ENCODE results near the gene SLC35G1.

Gene SLC35G1

GRCh38 chr10:93867525-93867924, 26.3 kb upstream of the SLC35G1 start:
- H2BK120ac ChIP-seq (ENCODE audit: low read depth, low read length): no peak overlapping the region
- no peak overlapping the region for H3K4me2 ChIP-seq (ENCODE audit: insufficient read depth, low read length, poor library complexity, severe bottlenecking)
- H3K9ac ChIP-seq (ENCODE audit: low read depth, low read length, poor library complexity): no peak overlapping the region
- no peak overlapping the region for H2BK12ac ChIP-seq (ENCODE audit: low read length)
- DNase-seq (ENCODE audit: low spot score): no peak
- H2BK15ac ChIP-seq (ENCODE audit: low read length): no peak overlapping the region
- no peak overlapping the region for H3K14ac ChIP-seq (ENCODE audit: low read length)
- H3K4ac ChIP-seq (ENCODE audit: low read length): no peak overlapping the region
- no peaks in the 10 kb centered on the region for H3K9me3 ChIP-seq (replicated peaks in 1 of 2; ENCODE audit: control insufficient read depth in 2 of 2, insufficient read depth in 1 of 2, low read depth in 1 of 2, low read length in 2 of 2)
- H3K23ac ChIP-seq (ENCODE audit: low read depth, low read length, poor library complexity): no peak overlapping the region
- no peaks in the 10 kb centered on the region for H3K36me3 ChIP-seq (replicated peaks in 1 of 2; ENCODE audit: control insufficient read depth in 2 of 2, insufficient read depth in 2 of 2, low read length in 2 of 2)
- H2AK5ac ChIP-seq (ENCODE audit: low read depth, low read length): no peak overlapping the region
- no peaks in the 10 kb centered on the region for H3K4me1 ChIP-seq (ENCODE audit: control insufficient read depth in 2 of 2, insufficient read depth in 1 of 2, low read depth in 1 of 2, low read length in 2 of 2)
- no peaks in the 10 kb centered on the region for H3K79me1 ChIP-seq (ENCODE audit: low read depth, low read length)
- H3K18ac ChIP-seq (ENCODE audit: low read length): no peak overlapping the region
- peaks cover 0 to 6% (median 0%) of the 10 kb centered on the region in 3 experiments for H3K27me3 ChIP-seq (ENCODE audit: control insufficient read depth in 3 of 3, insufficient read depth in 3 of 3, low read depth in 1 of 3, low read length in 3 of 3)
- H3K4me3 ChIP-seq (ENCODE audit: low read length in 2 of 2): no peak overlapping the region
- WGBS, 2 donors (ENCODE audit: extremely low coverage in 2 of 2, insufficient read length in 2 of 2, insufficient replicate concordance in 1 of 2): no CpG with 5 or more reads among the region's 1 CpG
- no peak overlapping the region for H2AFZ ChIP-seq (ENCODE audit: low read length)
- no peak overlapping the region for H4K8ac ChIP-seq (ENCODE audit: low read depth, low read length)
- no peak overlapping the region for H2BK5ac ChIP-seq (ENCODE audit: low read length)
- H4K91ac ChIP-seq (ENCODE audit: low read depth, low read length, poor library complexity): no peak overlapping the region
- no peak overlapping the region for H3K27ac ChIP-seq (replicated peaks; ENCODE audit: low read length)

GRCh38 chr10:93871671-93872204, 22.0 kb upstream of the SLC35G1 start:
- H3K14ac ChIP-seq (ENCODE audit: low read length): no peak overlapping the region

GRCh38 chr10:93872375-93873158, 21.2 kb upstream of the SLC35G1 start:
- H2BK15ac ChIP-seq (ENCODE audit: low read length): no peak overlapping the region
- WGBS, 2 donors (ENCODE audit: extremely low coverage in 2 of 2, insufficient read length in 2 of 2, insufficient replicate concordance in 1 of 2): no CpG with 5 or more reads among the region's 2 CpGs
- peaks cover 0 to 3% of the 10 kb centered on the region in 2 donors for H3K4me1 ChIP-seq (ENCODE audit: control insufficient read depth in 2 of 2, insufficient read depth in 1 of 2, low read depth in 1 of 2, low read length in 2 of 2)
- H2AFZ ChIP-seq (ENCODE audit: low read length): no peak overlapping the region
- H3K27ac ChIP-seq (replicated peaks; ENCODE audit: low read length): no peak overlapping the region
- H3K79me1 ChIP-seq (ENCODE audit: low read depth, low read length): no peaks in the 10 kb centered on the region
- H3K9ac ChIP-seq (ENCODE audit: low read depth, low read length, poor library complexity): no peak overlapping the region
- no peaks in the 10 kb centered on the region for H3K36me3 ChIP-seq (replicated peaks in 1 of 2; ENCODE audit: control insufficient read depth in 2 of 2, insufficient read depth in 2 of 2, low read length in 2 of 2)
- H3K4me3 ChIP-seq (ENCODE audit: low read length in 2 of 2): no peak overlapping the region
- no peak overlapping the region for H3K23ac ChIP-seq (ENCODE audit: low read depth, low read length, poor library complexity)
- H2BK120ac ChIP-seq (ENCODE audit: low read depth, low read length): no peak overlapping the region
- no peak overlapping the region for H2BK12ac ChIP-seq (ENCODE audit: low read length)
- no peak overlapping the region for H2AK5ac ChIP-seq (ENCODE audit: low read depth, low read length)
- H3K14ac ChIP-seq (ENCODE audit: low read length): no peak overlapping the region
- H4K8ac ChIP-seq (ENCODE audit: low read depth, low read length): no peak overlapping the region
- H2BK5ac ChIP-seq (ENCODE audit: low read length): no peak overlapping the region
- no peak overlapping the region for H3K4ac ChIP-seq (ENCODE audit: low read length)
- H3K9me3 ChIP-seq (replicated peaks in 1 of 2; ENCODE audit: control insufficient read depth in 2 of 2, insufficient read depth in 1 of 2, low read depth in 1 of 2, low read length in 2 of 2): no peaks in the 10 kb centered on the region
- H3K18ac ChIP-seq (ENCODE audit: low read length): no peak overlapping the region
- H3K27me3 ChIP-seq (ENCODE audit: control insufficient read depth in 3 of 3, insufficient read depth in 3 of 3, low read depth in 1 of 3, low read length in 3 of 3): peaks cover 0 to under 1% (median 0%) of the 10 kb centered on the region in 3 experiments
- H4K91ac ChIP-seq (ENCODE audit: low read depth, low read length, poor library complexity): no peak overlapping the region
- no peak overlapping the region for H3K4me2 ChIP-seq (ENCODE audit: insufficient read depth, low read length, poor library complexity, severe bottlenecking)
- DNase-seq (ENCODE audit: low spot score): no peak

More at GRCh38 chr10:93871671-93872204, 22.0 kb upstream of the SLC35G1 start:
- H3K9me3 ChIP-seq (replicated peaks in 1 of 2; ENCODE audit: control insufficient read depth in 2 of 2, insufficient read depth in 1 of 2, low read depth in 1 of 2, low read length in 2 of 2): no peaks in the 10 kb centered on the region
- H3K9ac ChIP-seq (ENCODE audit: low read depth, low read length, poor library complexity): no peak overlapping the region
- no peak overlapping the region for H2AK5ac ChIP-seq (ENCODE audit: low read depth, low read length)
- peaks cover 0 to 3% of the 10 kb centered on the region in 2 donors for H3K4me1 ChIP-seq (ENCODE audit: control insufficient read depth in 2 of 2, insufficient read depth in 1 of 2, low read depth in 1 of 2, low read length in 2 of 2)
- no peak overlapping the region for H2BK5ac ChIP-seq (ENCODE audit: low read length)
- DNase-seq (ENCODE audit: low spot score): no peak
- H4K91ac ChIP-seq (ENCODE audit: low read depth, low read length, poor library complexity): no peak overlapping the region
- no peak overlapping the region for H2BK120ac ChIP-seq (ENCODE audit: low read depth, low read length)
- WGBS, 2 donors (ENCODE audit: extremely low coverage in 2 of 2, insufficient read length in 2 of 2, insufficient replicate concordance in 1 of 2): no CpG with 5 or more reads among the region's 2 CpGs
- no peak overlapping the region for H2AFZ ChIP-seq (ENCODE audit: low read length)
- H3K23ac ChIP-seq (ENCODE audit: low read depth, low read length, poor library complexity): no peak overlapping the region
- no peak overlapping the region for H3K4me3 ChIP-seq (ENCODE audit: low read length in 2 of 2)
- H2BK15ac ChIP-seq (ENCODE audit: low read length): no peak overlapping the region
- no peaks in the 10 kb centered on the region for H3K36me3 ChIP-seq (replicated peaks in 1 of 2; ENCODE audit: control insufficient read depth in 2 of 2, insufficient read depth in 2 of 2, low read length in 2 of 2)
- H3K27me3 ChIP-seq (ENCODE audit: control insufficient read depth in 3 of 3, insufficient read depth in 3 of 3, low read depth in 1 of 3, low read length in 3 of 3): peaks cover 0 to 3% (median 0%) of the 10 kb centered on the region in 3 experiments
- no peak overlapping the region for H3K18ac ChIP-seq (ENCODE audit: low read length)
- no peak overlapping the region for H3K4me2 ChIP-seq (ENCODE audit: insufficient read depth, low read length, poor library complexity, severe bottlenecking)
- no peaks in the 10 kb centered on the region for H3K79me1 ChIP-seq (ENCODE audit: low read depth, low read length)
- H4K8ac ChIP-seq (ENCODE audit: low read depth, low read length): no peak overlapping the region
- H3K4ac ChIP-seq (ENCODE audit: low read length): no peak overlapping the region
- no peak overlapping the region for H3K27ac ChIP-seq (replicated peaks; ENCODE audit: low read length)
- H2BK12ac ChIP-seq (ENCODE audit: low read length): no peak overlapping the region

- H3K27ac ChIP-seq (replicated peaks; ENCODE audit: low read length): no peak overlapping the region
- no CpG with 5 or more reads among the region's 6 CpGs for WGBS, 2 donors (ENCODE audit: extremely low coverage in 2 of 2, insufficient read length in 2 of 2, insufficient replicate concordance in 1 of 2)
Measured at GRCh38 chr10:93873420-93874115, 20.2 kb upstream of the SLC35G1 start.

More at GRCh38 chr10:93873420-93874115, 20.2 kb upstream of the SLC35G1 start:
- Histone ChIP-seq H3K9ac (ENCODE audit: low read depth, low read length, poor library complexity) (no peak overlapping the region), H3K4me2 (ENCODE audit: insufficient read depth, low read length, poor library complexity, severe bottlenecking) (no peak overlapping the region), H3K14ac (ENCODE audit: low read length) (no peak overlapping the region), H3K4me3 (ENCODE audit: low read length in 2 of 2) (no peak overlapping the region), H3K9me3 (replicated peaks in 1 of 2; ENCODE audit: control insufficient read depth in 2 of 2, insufficient read depth in 1 of 2, low read depth in 1 of 2, low read length in 2 of 2) (no peaks in the 10 kb centered on the region), H2AK5ac (ENCODE audit: low read depth, low read length) (no peak overlapping the region), H3K18ac (ENCODE audit: low read length) (no peak overlapping the region), H4K91ac (ENCODE audit: low read depth, low read length, poor library complexity) (no peak overlapping the region), H3K79me1 (ENCODE audit: low read depth, low read length) (no peaks in the 10 kb centered on the region), H2BK12ac (ENCODE audit: low read length) (no peak overlapping the region), H3K36me3 (replicated peaks in 1 of 2; ENCODE audit: control insufficient read depth in 2 of 2, insufficient read depth in 2 of 2, low read length in 2 of 2) (no peaks in the 10 kb centered on the region), H3K4ac (ENCODE audit: low read length) (no peak overlapping the region), H3K23ac (ENCODE audit: low read depth, low read length, poor library complexity) (no peak overlapping the region), H2AFZ (ENCODE audit: low read length) (peak overlapping the region; percentile 0), H2BK15ac (ENCODE audit: low read length) (no peak overlapping the region), H3K27me3 (ENCODE audit: control insufficient read depth in 3 of 3, insufficient read depth in 3 of 3, low read depth in 1 of 3, low read length in 3 of 3) (no peaks in the 10 kb centered on the region), H3K4me1 (ENCODE audit: control insufficient read depth in 2 of 2, insufficient read depth in 1 of 2, low read depth in 1 of 2, low read length in 2 of 2) (peaks cover 0 to 3% of the 10 kb centered on the region in 2 donors), H2BK5ac (ENCODE audit: low read length) (no peak overlapping the region), H2BK120ac (ENCODE audit: low read depth, low read length) (no peak overlapping the region), H4K8ac (ENCODE audit: low read depth, low read length) (no peak overlapping the region)
- DNase-seq (ENCODE audit: low spot score): no peak
